ENCODE results near the gene HPCAL1.

HPCAL1 gene

GRCh38 chr2:10300328-10300920, 2.3 kb upstream of the HPCAL1 start:
- DNase-seq (ENCODE audit: insufficient read length, low spot score) (no peak), FAIRE-seq (no peak)

DNA sequence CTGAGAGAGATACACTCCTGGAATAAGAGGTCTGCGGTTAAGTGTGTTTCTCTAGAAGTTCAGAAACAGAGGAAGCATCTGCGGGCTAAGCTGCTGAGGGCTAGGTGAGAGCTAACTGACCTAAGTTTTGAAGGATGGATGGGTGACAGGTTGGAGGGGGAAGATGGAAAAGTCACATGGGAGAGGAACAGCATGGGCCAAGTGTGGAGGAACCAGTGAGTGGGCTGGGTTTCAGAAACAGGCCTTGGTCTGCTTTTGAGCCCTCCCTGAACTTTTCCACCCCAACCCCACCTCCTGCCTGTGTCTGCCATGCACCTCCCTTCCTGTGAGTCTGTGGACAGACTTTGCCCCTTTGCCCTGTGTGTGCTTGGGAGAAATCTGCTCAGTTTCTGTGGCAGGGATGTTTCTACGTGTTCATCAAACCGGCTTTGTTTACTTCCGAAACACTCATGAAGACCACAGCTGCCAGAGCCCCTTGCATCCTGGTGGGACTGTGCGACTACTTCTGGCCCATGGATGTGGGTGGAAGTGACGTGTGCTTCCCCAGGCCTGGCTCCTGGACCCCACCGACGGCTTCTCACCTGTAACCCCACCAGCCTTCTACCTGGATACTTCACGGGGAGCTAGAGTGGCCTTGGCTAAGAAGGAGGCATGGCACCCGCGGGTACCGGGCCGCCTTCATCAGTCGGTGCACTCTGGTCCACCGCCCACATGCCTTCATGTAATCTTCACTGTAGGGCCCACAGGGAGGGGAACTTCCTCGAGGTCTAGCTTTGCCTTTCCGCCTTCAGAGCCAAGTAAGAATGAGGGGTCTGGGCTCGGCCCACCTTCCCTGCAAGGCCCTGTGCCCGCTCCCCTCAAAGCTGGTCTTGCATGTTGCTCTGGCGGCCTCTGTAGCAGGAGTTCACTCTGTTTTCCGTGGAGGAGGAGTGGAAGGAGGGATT, 1.4 kb upstream of the HPCAL1 start:
- FAIRE-seq (no peak), DNase-seq (ENCODE audit: insufficient read length, low spot score) (no peak)

- DNase-seq (ENCODE audit: insufficient read length, low spot score) (no peak), FAIRE-seq (no peak)
Measured at GRCh38 chr2:10301941-10302478, 694 bp upstream of the HPCAL1 start.

GRCh38 chr2:10303181-10303693, 533 bp downstream of the HPCAL1 start:
- FAIRE-seq (no peak), DNase-seq (ENCODE audit: insufficient read length, low spot score) (no peak)

DNA sequence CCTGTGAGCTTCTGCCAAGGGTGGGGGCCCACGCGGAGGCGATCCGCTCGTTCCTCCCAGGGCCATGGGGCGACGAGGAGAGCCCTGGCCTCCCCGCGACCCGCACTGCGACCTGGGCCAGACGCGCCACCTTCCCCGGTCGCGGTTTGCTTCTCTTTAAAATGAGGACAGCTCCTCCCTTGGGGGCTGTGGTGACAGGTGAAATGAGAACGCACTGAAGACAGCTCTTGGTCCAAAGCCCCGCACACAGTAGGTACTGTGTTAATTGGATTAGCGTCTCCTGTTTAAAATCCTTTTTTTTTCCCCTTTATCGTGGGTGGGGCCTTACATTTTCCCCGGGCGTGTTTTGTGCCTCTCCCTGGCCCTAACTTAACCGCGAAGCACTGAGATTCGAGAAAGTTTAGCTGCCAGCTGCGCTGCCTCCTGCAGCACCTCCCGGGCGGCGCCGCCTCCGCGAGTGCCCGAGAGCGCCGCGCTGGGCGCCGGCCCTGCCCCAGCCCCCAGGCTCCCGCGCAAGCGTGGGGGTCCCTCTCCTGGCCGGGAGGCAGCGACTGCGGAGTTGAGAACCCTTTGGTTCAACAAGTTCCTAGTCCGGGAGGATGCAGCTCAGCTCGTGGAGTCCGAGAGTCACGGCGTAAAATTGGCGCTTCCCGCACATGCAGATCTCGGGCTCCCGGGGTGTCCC, 1.1 kb downstream of the HPCAL1 start:
- DNase-seq (ENCODE audit: insufficient read length, low spot score): peak; percentile 53
- FAIRE-seq: no peak

DNA sequence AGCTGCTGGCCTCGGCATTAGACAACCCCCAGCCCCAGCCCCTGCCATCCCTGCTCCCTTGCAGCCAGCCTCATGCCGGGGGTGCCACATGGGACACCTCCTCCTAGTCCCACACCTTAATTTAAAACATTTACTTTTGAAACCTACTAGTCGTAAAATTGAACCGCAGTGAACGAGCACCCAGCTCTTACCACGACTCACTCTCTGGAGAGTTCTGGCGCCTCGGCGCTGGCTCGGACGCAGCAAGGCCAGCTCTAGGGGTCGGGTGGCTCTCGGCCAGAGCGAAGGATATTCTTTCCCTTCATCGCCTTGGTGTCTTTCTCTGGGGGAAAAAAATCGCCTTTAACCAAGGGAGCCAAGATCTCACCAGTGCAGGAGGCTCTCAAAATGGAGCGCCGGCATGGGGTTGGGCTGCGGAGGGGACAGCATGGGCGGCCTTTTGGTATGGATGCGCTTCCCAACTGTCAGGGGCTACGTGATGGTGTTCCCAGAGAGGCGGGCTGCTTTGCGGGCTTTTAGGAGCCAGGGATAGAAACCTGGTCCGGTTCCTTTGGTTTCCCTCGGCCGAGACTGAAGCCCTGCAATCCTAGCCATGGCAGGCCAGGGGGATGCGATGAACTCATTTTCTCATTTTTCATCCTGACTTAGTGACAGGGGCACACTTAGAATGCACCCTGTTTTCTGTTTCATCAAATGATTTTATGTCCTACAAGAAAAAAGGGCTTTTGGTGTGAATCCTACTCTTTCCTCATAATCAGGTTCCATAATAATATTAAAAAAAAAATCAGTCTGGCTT, 2.0 kb downstream of the HPCAL1 start:
- no peak for FAIRE-seq
- DNase-seq (ENCODE audit: insufficient read length, low spot score): no peak

DNA sequence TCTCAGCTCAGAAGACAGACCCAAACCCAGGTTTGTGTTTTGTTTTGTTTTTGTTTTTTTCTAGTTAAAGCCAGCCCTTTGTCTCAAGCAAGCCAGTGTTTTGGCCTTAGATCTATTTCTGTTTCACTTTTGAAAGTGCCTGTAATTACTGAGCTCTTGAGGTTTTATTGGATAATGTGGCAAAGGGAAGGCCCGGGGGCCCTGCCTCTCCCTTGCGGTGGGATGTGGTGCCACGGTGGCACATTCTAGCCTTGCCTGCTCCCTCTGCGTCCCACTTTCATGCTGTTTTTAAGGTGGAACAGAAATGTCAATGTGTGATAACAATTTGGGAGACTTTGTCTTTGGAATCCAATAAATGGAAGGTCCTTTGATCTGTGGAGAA, 2.5 kb downstream of the HPCAL1 start:
- DNase-seq (ENCODE audit: insufficient read length, low spot score): no peak
- FAIRE-seq: no peak

- FAIRE-seq (no peak), DNase-seq (ENCODE audit: insufficient read length, low spot score) (no peak)
Measured at GRCh38 chr2:10305715-10306114, 3.0 kb downstream of the HPCAL1 start.

GRCh38 chr2:10306901-10307463, 4.3 kb downstream of the HPCAL1 start:
- no peak for FAIRE-seq

DNA sequence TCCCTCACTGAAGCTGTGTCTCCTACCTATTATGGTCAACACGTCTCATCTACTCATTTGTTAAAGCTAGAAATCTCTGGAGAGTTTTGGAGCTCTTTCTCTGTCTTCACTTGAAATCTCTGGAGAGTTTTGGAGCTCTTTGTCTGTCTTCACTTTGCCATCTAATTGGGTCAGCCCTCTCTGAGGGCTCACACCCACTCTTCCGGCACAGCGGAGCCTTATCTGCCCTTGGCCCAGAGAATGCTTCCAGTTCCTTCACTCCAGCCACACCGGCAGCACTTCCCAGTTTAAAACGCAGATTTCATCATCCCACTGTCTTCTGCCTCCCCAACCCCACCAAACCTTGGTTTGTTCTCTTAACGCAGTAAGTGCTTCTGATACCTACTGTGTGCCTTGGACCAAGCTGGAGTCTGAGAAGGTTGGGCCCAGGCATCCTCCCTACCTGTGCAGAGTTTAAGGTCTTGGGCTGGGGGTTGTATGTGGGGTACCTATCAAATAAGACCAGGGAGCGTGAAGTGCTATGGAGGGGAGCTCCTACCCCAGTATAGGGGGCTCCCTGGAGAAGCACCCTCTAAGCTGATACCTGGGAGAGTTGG, 5.0 kb downstream of the HPCAL1 start:
- FAIRE-seq: no peak
- DNase-seq (ENCODE audit: insufficient read length, low spot score): no peak

More at GRCh38 chr2:10306901-10307463, 4.3 kb downstream of the HPCAL1 start:
- no peak for DNase-seq (ENCODE audit: insufficient read length, low spot score)

- FAIRE-seq: no peak
- DNase-seq (ENCODE audit: insufficient read length, low spot score): no peak
Measured at GRCh38 chr2:10308866-10309265, 6.2 kb downstream of the HPCAL1 start.

DNA sequence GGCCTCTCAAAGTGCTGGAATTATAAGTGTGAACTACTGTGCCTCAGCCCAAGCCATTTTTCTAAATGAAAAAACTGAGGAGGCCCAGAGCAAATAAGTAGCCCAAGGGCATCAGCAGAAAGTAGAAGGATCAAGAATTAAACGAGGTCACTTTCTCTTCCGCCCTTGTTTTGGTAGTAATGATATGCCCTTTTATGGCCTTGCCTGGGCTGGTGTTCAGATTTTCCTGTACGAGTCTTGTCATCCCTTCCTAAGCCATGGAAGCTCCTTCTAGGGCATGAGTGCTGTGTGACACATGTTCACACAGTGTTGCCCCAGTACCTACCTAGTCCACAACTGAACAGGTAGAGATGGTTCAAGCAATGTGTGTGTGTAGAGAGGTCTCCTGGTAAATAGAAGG, 6.6 kb downstream of the HPCAL1 start:
- FAIRE-seq (no peak), DNase-seq (ENCODE audit: insufficient read length, low spot score) (no peak)

DNA sequence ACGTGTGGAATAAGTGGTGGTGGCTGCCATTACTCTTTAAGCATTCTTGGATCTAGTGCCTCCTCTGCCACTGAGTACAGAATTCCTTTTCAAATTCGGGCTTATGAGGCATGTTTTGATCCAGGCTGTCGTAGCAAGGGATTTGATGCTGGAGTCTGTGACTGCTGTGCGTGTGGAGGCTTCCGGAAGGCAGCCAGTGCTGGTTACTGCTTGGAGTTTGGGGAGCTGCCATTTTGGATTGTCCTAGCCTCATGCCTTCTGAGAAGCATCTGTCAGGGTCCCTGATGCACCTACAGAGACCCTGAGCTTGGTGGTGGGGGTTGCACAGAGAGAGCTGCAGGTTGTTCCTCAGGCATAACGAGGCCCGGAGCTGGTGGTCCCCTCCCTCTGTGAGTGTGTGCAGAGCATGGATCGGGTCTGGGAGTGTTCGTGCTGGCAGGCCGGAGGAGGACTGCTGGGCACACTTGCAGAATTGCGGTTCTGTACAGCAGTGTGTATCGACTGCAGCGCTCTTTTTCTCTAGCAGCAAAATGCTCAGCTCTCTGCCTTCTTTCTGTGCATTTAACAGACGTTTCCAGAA, 7.7 kb downstream of the HPCAL1 start:
- FAIRE-seq (no peak), DNase-seq (ENCODE audit: insufficient read length, low spot score) (no peak)

GRCh38 chr2:10311736-10312135, 9.0 kb downstream of the HPCAL1 start:
- FAIRE-seq (no peak), DNase-seq (ENCODE audit: insufficient read length, low spot score) (no peak)

DNA sequence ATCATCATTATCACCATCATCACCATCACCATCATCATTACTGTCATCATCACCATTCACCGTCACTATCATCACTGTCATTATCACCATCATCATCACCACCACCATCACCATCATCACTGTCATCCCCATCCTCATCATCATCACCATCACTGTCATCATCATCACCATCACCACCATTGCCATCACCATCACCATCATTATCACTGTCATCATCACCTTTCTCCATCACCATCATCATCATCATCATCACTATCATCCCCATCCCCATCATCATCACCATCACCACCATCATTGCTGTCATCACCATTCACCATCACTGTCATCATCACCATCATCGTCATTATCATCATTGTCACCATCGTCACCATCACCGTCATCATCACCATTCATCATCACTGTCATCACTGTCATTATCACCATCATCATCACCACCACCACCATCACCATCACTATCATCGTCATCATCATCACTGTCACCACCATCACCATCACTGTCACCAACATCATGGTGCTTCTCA, 9.8 kb downstream of the HPCAL1 start:
- peak; percentile 98 for FAIRE-seq
- DNase-seq (ENCODE audit: insufficient read length, low spot score): no peak

GRCh38 chr2:10316336-10316735, 13.6 kb downstream of the HPCAL1 start:
- DNase-seq (ENCODE audit: insufficient read length, low spot score) (no peak), FAIRE-seq (no peak)

GRCh38 chr2:10316860-10317259, 14.2 kb downstream of the HPCAL1 start:
- FAIRE-seq: no peak
- no peak for DNase-seq (ENCODE audit: insufficient read length, low spot score)

DNA sequence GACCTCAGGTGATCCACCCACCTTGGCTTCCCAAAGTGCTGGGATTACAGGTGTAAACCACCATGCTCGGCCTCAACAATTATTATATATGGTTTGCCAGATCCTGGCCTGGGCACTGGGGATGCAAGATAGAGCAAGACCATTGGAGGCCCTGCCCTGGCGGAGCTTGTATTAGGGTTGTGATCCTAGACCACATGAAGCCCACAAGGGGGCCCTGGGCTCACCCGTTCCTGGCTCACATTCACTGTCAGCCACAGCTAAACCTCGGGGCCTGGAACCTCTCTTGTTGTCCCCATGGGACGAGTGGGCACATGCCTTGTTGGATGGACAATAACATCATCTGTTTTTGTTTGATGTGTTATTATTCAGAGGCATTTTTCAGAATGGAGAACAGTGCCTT, 14.9 kb downstream of the HPCAL1 start:
- FAIRE-seq: no peak

DNA sequence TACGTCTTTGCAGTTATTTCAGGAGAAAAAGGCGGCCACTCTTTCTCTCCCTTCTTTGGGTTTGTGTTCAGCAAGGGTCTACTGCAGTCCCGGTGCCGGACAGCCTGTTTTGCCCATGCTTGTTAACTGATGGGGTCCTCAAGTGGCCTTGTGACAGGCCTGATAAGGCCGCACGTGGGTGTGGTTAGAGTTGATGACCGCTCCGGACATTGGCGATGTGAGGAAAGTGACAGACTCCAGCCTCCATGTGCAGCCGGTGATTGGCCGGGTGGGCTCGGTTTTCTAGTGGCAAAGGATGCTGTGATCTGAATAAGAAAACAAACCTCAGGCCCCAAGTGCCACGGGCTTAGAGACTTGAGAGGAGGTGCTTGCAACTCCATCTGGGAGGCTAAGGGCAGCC, 15.6 kb downstream of the HPCAL1 start:
- no peak for DNase-seq (ENCODE audit: insufficient read length, low spot score)
- FAIRE-seq: no peak

More for the DNA sequence above, 14.9 kb downstream of the HPCAL1 start:
- no peak for DNase-seq (ENCODE audit: insufficient read length, low spot score)
